C4-2B (cell line): ENCODE results near the gene CFAP210.

Source experiments
- H3K27ac ChIP-seq: fragments of 450-650 bp; 2 replicates; pipeline ENCODE4 v1.5.1; 2017
- ZFX ChIP-seq: fragments of 450-650 bp; IDR thresholded peaks from 2 replicates; pipeline ENCODE4 v1.6.1; 2017
- TF ChIP-seq, protein P1 (sequence below): fragments of 450-650 bp; conservative IDR thresholded peaks from 2 replicates; pipeline ENCODE4 v1.5.1; 2017; ENCODE audit warnings: mild to moderate bottlenecking

The CFAP210 gene

DNA sequence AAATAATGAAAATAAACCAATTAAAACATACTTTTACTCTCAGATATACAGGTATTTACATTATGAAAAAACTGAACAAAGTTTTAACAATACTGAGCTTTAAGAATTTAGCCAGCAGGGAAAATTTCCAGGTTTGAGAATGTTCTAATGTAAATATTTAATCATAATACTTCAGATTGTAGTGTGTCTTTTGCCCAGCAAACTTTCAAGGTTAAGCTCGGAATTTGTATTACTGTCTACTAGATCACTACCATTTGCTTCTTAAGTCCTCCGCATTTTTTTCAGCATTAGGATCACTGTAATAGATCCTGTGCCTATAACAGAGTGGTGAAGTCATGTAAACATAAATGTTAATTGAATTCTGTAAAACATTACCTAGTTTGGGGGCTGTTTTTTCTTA is 52.7 kb downstream of the CFAP210 start:
- no peak overlapping the region for H3K27ac ChIP-seq

DNA sequence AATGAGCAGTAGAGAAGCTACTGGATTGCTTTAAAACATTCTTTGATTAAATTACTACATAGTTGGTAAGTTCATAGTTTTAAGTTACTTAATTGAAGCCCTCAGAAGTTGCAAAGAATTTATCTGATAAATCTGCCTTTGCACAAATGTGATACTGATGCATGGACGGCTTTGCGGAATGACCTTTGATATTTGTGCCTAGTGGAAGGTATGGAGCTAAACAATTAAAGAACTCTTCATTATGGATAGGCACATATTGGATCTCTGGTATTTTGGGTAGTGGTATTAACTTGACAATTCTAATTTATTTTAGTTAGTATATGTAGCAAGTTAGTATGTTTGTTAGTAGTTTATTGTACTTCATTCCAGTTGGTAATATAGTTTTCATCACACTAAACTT is 54.1 kb downstream of the CFAP210 start:
- TF ChIP-seq, protein P1, sequence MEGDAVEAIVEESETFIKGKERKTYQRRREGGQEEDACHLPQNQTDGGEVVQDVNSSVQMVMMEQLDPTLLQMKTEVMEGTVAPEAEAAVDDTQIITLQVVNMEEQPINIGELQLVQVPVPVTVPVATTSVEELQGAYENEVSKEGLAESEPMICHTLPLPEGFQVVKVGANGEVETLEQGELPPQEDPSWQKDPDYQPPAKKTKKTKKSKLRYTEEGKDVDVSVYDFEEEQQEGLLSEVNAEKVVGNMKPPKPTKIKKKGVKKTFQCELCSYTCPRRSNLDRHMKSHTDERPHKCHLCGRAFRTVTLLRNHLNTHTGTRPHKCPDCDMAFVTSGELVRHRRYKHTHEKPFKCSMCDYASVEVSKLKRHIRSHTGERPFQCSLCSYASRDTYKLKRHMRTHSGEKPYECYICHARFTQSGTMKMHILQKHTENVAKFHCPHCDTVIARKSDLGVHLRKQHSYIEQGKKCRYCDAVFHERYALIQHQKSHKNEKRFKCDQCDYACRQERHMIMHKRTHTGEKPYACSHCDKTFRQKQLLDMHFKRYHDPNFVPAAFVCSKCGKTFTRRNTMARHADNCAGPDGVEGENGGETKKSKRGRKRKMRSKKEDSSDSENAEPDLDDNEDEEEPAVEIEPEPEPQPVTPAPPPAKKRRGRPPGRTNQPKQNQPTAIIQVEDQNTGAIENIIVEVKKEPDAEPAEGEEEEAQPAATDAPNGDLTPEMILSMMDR = no peak
- TF ChIP-seq ZFX = no peak
- no peak overlapping the region for H3K27ac ChIP-seq

More for the DNA sequence above, 52.7 kb downstream of the CFAP210 start:
- TF ChIP-seq, protein P1 = no peak
- TF ChIP-seq ZFX = no peak

DNA sequence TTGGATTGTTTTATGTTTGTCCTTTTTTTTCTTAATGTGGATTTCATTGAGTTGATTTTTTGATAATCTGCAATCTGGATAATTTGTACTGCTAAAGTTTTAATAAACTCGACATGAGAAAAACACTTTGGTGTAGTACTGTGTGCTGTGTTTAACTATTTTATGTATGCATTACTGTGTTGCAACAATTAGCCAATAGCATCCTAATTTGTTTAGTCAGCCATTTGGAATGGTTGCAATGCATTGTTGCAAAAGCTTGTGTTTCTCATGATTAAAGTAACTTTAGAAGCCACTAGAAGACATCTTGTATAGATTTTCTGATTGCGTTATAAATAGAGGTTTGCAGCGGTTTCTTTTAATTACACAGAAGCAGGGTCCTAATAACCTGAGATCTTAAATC is 56.6 kb downstream of the CFAP210 start:
- no peak overlapping the region for H3K27ac ChIP-seq
- no peak for TF ChIP-seq ZFX
- TF ChIP-seq, protein P1 = no peak

DNA sequence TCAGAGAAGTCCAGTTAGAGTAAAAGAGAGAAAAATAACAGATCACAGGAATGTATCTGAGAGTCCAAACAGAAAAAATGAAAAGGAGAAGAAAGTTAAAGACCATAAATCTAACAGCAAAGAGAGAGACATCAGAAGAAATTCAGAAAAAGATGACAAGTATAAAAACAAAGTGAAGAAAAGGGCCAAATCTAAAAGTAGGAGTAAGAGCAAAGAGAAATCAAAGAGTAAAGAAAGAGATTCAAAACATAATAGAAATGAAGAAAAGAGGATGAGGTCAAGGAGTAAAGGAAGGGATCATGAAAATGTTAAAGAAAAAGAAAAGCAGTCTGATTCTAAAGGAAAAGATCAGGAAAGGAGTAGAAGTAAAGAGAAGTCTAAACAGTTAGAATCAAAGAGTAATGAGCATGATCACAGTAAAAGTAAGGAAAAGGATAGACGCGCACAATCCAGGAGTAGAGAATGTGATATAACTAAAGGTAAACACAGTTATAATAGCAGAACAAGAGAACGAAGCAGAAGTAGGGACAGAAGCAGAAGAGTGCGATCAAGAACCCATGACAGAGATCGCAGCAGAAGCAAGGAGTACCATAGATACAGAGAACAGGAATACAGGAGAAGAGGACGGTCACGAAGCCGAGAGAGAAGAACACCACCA is 57.6 kb downstream of the CFAP210 start:
- no peak overlapping the region for H3K27ac ChIP-seq
- TF ChIP-seq, protein P1 = no peak
- TF ChIP-seq ZFX = no peak

DNA sequence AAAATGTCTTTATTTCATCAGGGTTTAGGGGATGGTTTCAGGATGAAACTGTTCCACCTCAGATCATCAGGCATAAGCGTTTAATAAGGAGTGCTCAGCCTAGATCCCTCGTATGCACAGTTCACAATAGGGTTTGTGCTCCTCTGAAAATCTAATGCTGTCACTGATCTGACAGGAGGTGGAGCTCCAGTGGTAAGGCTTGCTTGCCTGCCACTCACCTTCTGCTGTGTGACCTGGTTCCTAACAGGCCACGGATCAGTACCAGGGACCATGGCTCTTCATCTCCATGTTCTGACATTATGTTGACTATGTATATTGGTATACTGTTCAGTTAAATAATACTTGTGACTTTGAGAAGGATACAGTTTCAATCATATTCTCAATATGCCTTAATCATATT is 68.4 kb downstream of the CFAP210 start:
- H3K27ac ChIP-seq = no peak overlapping the region

DNA sequence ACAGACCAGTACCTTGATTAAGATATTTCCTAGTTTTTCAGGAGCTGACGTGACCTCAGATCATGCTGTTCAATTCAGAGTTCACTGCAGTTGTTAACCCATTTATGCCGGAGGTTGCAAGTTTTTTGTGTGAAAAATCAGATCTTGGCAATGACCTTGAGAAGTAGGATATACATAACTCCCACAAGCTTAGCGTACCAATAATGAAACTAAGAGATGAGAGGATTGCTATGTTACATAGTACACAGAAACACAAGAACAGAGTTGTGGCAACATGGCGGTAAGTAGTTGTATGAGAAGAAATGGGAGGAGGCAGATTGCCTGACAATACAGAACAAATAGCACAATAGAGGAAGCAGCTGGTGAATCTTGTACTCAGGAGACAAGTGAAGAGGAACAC is 71.0 kb downstream of the CFAP210 start:
- TF ChIP-seq ZFX = no peak
- TF ChIP-seq, protein P1 = no peak
- no peak overlapping the region for H3K27ac ChIP-seq

More for the DNA sequence above, 68.4 kb downstream of the CFAP210 start:
- TF ChIP-seq, protein P1 = 0 out of 2 replicates have a peak, but pooled peaks have one; percentile 4
- TF ChIP-seq ZFX = no peak

DNA sequence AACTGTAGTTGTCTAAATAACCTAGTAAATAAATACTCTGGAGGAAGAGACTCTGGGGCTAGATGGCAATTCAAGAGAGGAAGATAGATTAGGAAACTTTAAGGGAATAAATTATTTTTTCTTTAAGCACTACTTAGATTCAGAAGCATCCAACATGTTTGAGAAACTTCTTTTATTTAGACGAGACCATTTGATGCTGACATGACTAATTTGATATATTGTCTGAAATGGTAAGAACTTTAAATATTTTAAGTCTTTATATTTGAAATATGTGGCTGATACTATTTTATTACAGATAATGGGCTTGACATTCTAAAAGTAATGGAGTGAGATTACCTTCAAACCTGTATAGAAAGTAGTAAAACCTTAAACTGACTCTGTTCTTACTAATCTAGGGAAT is 73.7 kb downstream of the CFAP210 start:
- H3K27ac ChIP-seq = no peak overlapping the region
- TF ChIP-seq, protein P1 = no peak
- no peak for TF ChIP-seq ZFX
